ES-I3 (cell line): ENCODE measurements around the gene INO80E.

ENCODE experiments used
- H3K36me3 ChIP-seq: 2 replicates; pipeline ENCODE4 v1.6.1; 2013; ENCODE audit warnings: mild to moderate bottlenecking, low read length, control low read depth, moderate library complexity; ENCODE audit not compliant: insufficient read depth
- H3K4me1 ChIP-seq: 2 replicates; pipeline ENCODE4 v1.6.1; 2013; ENCODE audit warnings: mild to moderate bottlenecking, control low read depth, low read length; ENCODE audit not compliant: insufficient read depth
- H3K9ac ChIP-seq: 2 replicates; pipeline ENCODE4 v1.6.1; 2013; ENCODE audit warnings: low read depth, mild to moderate bottlenecking, low read length, moderate library complexity
- H3K9me3 ChIP-seq: 2 replicates; pipeline ENCODE4 v1.6.1; 2013; ENCODE audit warnings: mild to moderate bottlenecking, low read length, moderate library complexity; ENCODE audit not compliant: control insufficient read depth, insufficient read depth

The INO80E gene

DNA sequence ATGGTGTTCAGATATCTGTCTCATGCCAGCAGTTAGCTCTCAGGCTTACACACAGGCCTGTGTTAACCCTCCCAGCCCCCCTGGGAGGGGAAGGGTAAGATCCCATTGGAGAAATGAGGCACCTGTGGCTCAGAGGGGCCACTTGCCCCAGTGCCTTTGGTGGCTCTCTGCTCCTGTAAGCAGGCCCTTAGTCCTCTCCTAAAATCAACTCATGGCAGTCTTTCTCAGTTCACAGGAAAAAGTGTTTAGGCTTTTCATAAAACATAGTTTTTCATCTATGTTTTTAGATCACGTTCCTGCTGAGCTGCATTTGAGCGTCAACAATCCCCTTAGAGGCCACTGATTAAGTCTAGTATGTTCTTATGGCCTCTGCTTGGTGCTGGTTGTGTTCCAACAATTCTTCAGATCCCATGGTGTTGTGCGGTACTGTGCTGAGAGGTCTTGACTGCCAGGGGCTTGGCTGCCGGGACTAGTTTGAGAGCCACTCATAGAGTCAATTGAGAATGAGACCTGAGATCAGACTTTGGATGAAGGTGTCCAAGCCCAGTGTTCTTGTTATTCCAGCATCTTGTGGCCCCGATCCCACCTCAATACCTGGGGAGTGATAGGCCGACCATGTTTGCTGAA is 11.8 kb upstream of the INO80E start:
- peaks cover 7% of the 10 kb centered on the region for H3K36me3 ChIP-seq
- no peak overlapping the region for H3K9ac ChIP-seq
- no peaks in the 10 kb centered on the region for H3K9me3 ChIP-seq

DNA sequence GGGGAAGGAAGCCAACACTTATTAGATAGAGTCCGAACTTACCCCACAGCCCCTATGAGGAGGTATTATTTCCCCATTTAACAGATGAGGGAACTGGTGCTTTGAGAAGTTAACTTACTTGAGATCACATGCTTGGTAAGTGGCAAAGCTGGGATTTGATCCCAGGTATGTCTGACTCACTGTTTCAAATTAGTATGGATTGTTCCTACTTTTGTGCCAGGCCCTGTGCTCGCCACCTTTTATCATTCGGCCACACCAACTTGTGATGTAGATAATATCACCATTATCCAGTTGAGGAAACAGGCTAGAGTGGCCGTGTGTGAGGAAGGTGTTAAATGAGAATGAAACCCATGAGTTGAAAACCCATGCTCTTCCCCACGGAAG is 11.3 kb upstream of the INO80E start:
- Histone ChIP-seq H3K4me1 (no peaks in the 10 kb centered on the region), H3K9me3 (no peaks in the 10 kb centered on the region), H3K9ac (no peak overlapping the region), H3K36me3 (peaks cover 7% of the 10 kb centered on the region; the same call in 1 of the 2 replicates)

More for the DNA sequence above, 11.8 kb upstream of the INO80E start:
- H3K4me1 ChIP-seq: no peaks in the 10 kb centered on the region

DNA sequence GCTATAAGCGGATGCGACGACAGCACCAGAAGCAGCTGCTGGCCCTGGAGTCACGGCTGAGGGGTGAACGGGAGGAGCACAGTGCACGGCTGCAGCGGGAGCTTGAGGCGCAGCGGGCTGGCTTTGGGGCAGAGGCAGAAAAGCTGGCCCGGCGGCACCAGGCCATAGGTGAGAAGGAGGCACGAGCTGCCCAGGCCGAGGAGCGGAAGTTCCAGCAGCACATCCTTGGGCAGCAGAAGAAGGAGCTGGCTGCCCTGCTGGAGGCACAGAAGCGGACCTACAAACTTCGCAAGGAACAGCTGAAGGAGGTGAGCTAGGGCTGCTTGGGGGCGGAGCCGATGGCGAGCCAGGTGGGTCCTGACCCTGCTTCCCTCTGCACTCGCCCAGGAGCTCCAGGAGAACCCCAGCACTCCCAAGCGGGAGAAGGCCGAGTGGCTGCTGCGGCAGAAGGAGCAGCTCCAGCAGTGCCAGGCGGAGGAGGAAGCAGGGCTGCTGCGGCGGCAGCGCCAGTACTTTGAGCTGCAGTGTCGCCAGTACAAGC is 10.7 kb upstream of the INO80E start:
- H3K9ac ChIP-seq: no peak overlapping the region
- no peaks in the 10 kb centered on the region for H3K4me1 ChIP-seq
- H3K9me3 ChIP-seq: no peaks in the 10 kb centered on the region
- peaks cover 7% of the 10 kb centered on the region; the same call in 1 of the 2 replicates for H3K36me3 ChIP-seq

DNA sequence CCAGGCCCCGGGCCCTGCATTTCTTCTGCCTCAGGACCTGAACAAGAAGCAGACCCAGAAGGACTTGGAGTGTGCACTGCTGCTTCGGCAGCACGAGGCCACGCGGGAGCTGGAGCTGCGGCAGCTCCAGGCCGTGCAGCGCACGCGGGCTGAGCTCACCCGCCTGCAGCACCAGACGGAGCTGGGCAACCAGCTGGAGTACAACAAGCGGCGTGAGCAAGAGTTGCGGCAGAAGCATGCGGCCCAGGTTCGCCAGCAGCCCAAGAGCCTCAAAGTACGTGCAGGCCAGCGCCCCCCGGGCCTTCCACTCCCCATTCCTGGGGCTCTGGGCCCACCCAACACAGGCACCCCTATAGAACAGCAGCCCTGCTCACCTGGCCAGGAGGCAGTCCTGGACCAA is 9.8 kb upstream of the INO80E start:
- Histone ChIP-seq H3K9ac (no peak overlapping the region), H3K9me3 (no peaks in the 10 kb centered on the region), H3K4me1 (no peaks in the 10 kb centered on the region), H3K36me3 (peaks cover 7% of the 10 kb centered on the region; the same call in 1 of the 2 replicates)

DNA sequence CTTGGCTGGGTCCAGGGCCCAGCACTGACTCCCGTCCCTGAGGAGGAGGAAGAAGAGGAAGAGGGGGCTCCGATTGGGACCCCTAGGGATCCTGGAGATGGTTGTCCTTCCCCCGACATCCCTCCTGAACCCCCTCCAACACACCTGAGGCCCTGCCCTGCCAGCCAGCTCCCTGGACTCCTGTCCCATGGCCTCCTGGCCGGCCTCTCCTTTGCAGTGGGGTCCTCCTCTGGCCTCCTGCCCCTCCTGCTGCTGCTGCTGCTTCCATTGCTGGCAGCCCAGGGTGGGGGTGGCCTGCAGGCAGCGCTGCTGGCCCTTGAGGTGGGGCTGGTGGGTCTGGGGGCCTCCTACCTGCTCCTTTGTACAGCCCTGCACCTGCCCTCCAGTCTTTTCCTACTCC is 9.1 kb upstream of the INO80E start:
- no peaks in the 10 kb centered on the region; the same call in 1 of the 2 replicates for H3K36me3 ChIP-seq
- H3K9ac ChIP-seq: no peak overlapping the region
- no peaks in the 10 kb centered on the region for H3K4me1 ChIP-seq
- no peaks in the 10 kb centered on the region for H3K9me3 ChIP-seq

DNA sequence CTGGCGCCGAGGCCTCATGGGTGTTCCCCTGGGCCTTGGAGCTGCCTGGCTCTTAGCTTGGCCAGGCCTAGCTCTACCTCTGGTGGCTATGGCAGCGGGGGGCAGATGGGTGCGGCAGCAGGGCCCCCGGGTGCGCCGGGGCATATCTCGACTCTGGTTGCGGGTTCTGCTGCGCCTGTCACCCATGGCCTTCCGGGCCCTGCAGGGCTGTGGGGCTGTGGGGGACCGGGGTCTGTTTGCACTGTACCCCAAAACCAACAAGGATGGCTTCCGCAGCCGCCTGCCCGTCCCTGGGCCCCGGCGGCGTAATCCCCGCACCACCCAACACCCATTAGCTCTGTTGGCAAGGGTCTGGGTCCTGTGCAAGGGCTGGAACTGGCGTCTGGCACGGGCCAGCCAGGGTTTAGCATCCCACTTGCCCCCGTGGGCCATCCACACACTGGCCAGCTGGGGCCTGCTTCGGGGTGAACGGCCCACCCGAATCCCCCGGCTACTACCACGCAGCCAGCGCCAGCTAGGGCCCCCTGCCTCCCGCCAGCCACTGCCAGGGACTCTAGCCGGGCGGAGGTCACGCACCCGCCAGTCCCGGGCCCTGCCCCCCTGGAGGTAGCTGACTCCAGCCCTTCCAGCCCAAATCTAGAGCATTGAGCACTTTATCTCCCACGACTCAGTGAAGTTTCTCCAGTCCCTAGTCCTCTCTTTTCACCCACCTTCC is 8.5 kb upstream of the INO80E start:
- H3K9ac ChIP-seq: no peak overlapping the region
- no peaks in the 10 kb centered on the region; the same call in 1 of the 2 replicates for H3K36me3 ChIP-seq
- no peaks in the 10 kb centered on the region for H3K9me3 ChIP-seq
- H3K4me1 ChIP-seq: no peaks in the 10 kb centered on the region

DNA sequence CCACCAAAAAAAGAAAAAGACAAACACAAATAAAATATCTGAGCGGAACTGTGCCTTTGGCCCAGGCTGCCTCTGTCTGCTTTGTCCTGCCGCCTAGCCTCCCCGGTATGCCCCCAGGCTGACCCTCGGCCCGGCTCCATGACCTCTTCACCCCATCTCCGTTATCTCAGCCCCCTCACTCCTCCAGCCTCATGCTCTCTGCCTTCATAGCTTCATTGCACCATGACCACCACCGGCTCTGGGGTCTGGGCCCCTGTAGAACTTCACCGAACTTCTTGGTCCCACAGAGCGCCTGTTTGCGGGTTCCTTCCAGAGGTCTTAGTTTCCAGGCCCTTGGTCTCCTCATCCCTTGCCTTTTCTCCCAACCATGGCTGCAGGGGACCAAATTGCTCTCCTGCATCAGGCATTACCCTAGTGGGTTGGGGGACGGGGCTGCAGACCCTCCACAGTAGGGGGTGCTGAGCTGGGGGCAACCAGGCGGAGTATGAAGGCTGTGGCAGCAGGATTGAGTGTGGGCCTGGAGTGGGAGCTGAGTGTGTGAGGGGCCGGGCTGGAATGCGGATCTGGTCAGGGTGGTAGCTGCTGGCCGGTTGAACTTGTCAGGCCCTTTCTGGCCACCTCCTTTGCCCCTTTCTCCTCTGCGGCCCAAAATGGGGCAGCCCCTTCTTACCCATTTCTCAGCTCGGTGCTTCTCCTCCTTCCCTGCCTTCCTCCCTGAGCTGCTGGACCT is 7.5 kb upstream of the INO80E start:
- H3K36me3 ChIP-seq: peaks cover 4% of the 10 kb centered on the region; the same call in 1 of the 2 replicates
- no peaks in the 10 kb centered on the region for H3K9me3 ChIP-seq
- H3K4me1 ChIP-seq: no peaks in the 10 kb centered on the region
- H3K9ac ChIP-seq: no peak overlapping the region

DNA sequence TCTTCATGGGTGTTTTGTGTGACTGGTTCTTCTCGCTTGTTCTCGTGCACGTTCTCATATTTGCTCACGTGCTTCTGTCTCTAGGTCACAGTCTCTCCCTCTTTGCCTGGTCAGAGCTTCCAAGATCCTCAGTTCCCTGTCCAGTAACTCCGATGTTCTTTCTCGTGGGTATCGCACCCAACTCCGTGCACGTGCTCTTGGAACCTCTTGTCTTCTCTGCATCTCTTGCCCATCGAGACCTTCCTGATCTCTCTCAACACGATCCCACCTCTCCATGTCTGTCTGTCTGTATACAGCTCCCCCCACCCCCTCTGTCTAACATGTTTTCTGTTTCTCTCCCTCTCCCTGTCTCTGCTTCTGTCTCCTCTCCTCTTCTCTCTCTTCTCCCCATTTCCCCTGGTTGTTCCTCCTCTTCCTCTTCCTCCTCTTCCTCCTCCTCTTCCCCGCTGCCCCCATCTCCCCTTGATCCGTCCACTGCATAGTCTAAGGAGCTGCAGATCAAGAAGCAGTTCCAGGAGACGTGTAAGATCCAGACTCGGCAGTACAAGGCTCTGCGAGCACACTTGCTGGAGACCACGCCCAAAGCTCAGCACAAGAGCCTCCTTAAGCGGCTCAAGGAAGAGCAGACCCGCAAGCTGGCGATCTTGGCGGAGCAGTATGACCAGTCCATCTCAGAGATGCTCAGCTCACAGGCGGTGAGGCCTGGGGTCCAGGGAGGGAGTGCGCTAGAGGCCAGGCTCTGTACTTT is 6.8 kb upstream of the INO80E start:
- Histone ChIP-seq H3K9me3 (no peaks in the 10 kb centered on the region), H3K9ac (no peak overlapping the region), H3K36me3 (peaks cover 4% of the 10 kb centered on the region; the same call in 1 of the 2 replicates)

DNA sequence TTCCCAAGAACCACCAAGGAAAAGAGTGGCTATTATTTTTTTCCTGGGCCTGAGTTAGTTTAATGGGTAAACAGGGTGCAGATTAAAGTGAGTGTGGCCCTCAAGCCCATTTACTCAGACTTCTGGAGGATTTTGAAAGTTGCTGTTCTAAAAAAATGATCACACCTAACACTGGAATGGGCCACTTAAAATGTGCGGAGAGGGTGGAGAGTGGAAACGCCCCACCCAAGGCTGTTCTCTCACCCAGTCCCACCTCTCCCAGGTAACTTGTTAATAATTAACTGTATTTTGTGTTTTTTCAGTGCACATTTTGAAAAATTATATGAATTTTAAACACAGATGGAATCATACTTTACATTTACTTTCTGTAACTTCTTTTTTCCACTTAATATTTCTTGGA is 6.0 kb upstream of the INO80E start:
- peaks cover 4% of the 10 kb centered on the region; the same call in 1 of the 2 replicates for H3K36me3 ChIP-seq
- no peaks in the 10 kb centered on the region for H3K9me3 ChIP-seq
- no peaks in the 10 kb centered on the region; the same call in 1 of the 2 replicates for H3K4me1 ChIP-seq
- H3K9ac ChIP-seq: no peak overlapping the region

More for the DNA sequence above, 6.8 kb upstream of the INO80E start:
- H3K4me1 ChIP-seq: no peaks in the 10 kb centered on the region

DNA sequence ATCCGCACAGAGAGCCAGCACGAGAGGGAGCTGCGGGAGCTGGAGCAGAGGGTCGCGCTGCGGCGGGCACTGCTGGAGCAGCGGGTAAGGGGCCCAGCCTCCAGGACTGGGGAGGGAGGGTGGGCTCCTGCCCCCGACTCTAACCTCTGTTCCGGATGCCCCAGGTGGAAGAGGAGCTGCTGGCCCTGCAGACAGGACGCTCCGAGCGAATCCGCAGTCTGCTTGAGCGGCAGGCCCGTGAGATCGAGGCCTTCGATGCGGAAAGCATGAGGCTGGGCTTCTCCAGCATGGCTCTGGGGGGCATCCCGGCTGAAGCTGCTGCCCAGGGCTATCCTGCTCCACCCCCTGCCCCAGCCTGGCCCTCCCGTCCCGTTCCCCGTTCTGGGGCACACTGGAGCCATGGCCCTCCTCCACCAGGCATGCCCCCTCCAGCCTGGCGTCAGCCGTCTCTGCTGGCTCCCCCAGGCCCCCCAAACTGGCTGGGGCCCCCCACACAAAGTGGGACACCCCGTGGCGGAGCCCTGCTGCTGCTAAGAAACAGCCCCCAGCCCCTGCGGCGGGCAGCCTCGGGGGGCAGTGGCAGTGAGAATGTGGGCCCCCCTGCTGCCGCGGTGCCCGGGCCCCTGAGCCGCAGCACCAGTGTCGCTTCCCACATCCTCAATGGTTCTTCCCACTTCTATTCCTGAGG is 5.0 kb upstream of the INO80E start:
- no peaks in the 10 kb centered on the region; the same call in 1 of the 2 replicates for H3K4me1 ChIP-seq
- H3K9me3 ChIP-seq: no peaks in the 10 kb centered on the region
- H3K36me3 ChIP-seq: peaks cover 4% of the 10 kb centered on the region; the same call in 1 of the 2 replicates
- H3K9ac ChIP-seq: no peak overlapping the region

DNA sequence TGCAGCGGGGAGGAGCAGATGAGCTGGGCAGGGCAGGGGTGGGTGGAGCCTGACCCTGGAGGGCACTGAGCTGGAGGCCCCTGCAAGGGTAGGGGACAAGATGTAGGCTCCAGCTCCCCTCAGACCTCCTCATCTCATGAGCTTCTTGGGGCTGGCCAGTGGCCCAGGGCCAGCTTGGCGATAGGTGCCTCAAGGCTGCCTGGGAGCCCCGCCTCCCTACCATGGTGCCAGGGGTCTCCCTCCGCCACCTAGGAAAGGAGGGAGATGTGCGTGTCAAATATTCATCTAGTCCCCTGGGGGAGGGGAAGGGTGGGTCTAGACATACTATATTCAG is 4.5 kb upstream of the INO80E start:
- Histone ChIP-seq H3K4me1 (no peaks in the 10 kb centered on the region; the same call in 1 of the 2 replicates), H3K9me3 (no peaks in the 10 kb centered on the region), H3K9ac (no peak overlapping the region), H3K36me3 (peaks cover 4% of the 10 kb centered on the region; the same call in 1 of the 2 replicates)

DNA sequence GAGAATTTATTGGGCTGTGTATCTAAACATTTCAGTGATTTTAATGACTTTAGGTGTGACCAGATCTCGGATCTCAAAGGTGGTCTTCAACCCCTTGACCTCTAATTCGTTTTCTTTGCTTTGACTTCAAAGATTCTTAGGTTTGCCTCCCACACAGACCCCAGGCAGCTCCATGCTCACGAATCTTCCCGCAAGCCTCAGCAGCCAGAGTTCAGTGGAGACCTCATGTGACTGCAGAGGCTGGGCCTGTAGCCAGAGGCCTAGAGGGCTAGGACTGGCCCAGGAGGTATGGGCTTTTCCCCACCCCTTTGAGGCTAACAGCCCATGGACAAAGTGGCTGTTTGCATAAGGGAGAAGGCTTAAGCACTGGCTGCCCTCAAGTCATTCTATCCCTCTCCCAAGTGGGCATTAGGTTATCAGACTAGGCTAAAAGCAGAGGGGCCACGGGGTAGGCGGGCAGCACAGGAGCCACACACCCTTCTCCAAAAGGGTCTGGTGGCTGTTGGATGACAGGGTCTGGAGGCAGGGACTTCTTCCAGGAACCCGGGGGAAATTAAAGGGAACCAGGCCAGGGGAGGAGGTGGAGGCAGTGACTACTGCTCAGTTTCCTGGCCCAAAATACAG is 3.6 kb upstream of the INO80E start:
- H3K9me3 ChIP-seq: no peaks in the 10 kb centered on the region
- H3K9ac ChIP-seq: no peak overlapping the region
- peaks cover 4% of the 10 kb centered on the region; the same call in 1 of the 2 replicates for H3K36me3 ChIP-seq
- no peaks in the 10 kb centered on the region; the same call in 1 of the 2 replicates for H3K4me1 ChIP-seq
